Measurements from ENCODE around the gene CATSPER3.

Gene CATSPER3

DNA sequence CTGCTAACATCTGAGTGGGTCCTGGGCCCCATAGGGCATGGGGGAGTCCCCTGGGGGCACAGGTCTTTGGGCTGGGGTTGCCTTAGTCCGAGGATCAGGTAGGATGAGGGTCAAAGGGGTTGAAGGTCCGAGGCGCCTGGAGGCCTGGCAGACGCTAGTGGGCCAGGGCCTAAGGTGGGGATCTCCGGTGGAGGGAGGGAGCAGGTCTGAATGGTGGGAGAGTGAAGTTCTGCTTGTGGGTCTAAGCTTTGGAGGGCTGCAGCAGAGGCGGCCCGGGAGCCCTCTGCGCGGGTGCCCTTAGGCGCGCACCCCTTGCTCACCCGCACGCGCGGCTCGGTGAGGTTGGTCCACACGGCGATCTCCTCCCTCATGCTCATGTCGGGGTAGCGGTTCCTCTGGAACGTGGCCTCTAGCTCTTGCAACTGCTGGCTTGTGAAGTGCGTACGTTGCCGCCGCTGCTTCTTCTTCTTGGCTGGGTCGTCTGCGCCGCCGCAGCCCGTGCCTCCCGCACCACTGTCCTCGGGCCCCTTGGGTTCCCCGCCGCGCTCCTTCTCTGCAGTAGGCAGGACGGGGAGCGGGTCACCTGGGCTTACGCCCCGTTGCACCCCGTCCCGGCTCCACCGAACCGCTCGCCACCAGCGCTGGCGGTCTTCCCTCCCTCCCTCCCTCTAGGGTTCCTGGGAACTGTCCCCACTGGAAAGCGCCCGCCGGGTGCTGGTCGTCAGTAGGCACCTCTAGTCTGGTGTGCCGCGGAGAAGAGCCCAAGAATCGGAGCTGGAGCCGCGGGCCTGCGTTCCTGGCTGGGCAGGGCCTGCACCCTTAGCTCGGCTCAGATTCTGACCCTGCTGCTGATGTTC lies 63.5 kb downstream of the CATSPER3 start:
- DNase-seq: no peak

DNA sequence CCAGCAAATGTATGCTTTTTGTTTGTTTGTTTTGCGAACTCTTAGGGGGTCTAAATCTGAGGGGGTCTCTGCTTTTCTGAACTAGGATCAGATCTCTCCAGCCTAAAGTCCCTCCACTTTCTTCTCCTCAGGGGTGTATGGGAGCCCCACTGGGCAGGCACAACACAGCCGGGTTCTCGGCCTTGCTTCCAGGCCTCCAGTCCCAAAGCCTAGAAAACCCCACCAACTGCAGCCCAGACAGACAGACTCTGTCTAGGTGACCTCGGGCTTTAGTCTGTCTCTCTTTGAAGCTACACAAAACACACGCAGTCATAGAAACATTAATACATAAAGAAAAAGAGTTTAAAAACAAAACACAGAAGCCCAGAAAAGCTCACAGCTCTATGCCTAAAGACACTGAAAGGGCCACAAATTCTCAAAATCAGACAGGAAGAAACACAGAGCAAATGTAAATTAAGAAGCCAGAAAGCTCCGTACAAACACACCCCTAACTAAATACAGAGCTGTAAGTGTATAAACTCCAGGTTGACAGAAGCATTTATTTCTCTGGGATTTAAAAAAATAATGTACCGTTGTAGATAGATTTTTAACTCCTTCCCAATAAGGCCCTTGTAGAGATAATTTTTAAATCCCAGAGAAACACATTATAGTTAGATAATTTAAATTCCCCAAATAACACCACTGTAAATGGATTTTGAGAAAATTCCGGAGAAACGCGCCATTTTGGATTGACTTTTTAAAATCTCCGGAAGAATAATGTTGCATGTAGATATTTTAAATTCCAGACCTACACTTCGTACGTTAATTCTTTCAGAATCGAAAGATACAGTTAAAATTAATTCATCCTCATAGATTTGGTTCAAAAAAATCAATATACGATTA lies 64.3 kb downstream of the CATSPER3 start:
- DNase-seq: no peak

DNA sequence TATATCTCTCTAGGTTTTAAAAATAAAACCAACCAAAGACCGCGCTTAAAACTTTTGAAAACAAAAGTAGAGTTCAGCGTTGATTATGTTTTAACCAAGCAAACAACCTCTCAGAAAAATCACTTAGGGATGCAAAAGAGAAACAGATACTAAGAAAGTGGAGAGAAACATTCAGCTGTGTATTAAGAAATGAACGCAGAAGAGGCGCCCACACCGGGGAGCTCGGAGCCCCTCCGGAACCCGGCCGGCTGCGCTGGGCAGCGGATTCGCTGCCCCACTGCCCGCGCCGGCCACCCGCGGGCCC lies 64.9 kb downstream of the CATSPER3 start:
- DNase-seq: no peak

- DNase-seq: peak in 1 of 2 donors; percentile 41
Observed at GRCh38 chr5:135032999-135033861, 65.5 kb downstream of the CATSPER3 start.

GRCh38 chr5:135033901-135034235 lies 66.2 kb downstream of the CATSPER3 start, which contains the start of gene PITX1:
TSS of gene PITX1 (minus strand) at chr5:135034228. CDS start at chr5:135033881, 347 bp downstream.
- peak in 1 of 2 donors; percentile 23 for DNase-seq

DNA sequence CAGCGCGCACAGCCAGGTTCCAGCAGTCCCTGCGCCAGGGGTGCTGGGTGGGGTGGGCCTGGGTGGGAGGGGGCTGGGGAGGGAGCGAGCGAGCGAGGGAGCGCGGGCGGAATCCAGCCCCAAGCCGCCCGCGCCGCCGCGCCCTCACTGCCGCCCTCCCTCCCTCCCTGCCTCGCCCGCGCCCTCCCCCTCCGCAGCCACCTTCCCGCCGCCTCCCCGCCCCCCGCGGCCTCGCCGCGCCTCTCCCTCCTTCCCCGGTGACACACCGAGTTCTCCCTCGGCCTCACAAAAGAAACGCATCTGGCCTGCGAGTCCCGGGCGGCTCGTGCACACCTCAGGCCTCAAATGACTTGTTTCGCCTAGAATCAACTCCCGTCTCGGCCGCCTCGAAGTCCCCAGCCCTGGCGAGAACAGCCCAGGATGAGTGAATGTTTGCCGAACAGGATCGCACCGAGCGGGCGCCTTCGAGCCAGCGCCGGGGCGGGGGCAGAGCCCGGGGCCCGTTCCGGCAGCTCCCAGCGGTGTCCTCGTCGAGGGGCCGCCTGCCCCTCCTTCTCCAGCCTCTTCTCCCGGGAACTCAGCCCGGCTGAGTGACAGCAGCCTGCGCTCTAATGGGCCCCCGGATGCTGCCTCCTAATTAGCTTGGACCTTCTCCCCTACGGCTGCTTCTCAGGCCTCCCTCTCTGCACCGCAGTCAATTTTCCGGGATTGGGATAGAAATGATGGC lies 66.7 kb downstream of the CATSPER3 start:
- peak; percentile 31 to 57 for DNase-seq

DNA sequence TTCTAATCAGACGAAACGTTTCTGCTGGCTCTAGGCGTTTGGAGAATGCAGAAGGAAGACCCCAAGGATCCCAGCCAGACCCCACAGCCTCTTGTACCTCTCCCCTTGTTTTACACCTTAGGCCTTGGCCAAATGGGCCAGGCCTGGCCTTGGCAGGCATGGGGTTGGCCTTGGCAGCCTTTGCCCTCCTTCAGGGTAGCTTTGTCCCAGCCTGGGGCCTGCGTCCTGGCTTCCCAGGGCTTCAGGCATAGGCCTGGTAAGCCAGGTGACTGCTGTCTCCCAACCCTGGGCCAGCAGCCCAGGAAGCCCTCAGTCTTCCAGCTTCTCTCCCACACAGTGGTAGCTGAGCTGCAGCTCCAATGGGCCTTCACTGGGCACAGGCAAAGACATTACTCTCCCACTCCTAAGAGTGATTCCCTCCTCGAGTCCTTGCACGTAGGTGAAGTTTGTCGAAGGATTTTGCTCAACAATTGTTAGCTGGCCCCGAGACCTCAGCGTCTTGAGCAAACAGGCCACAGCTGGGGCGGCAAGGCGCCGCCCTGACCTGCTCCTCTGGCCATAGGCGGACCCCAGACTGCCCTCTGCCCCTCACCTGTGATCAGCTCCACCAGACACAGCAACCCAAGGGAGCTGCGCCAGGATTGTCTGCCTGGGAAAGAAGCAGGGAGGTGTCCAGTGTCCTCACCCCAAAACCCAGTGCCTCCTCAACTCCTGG lies 67.4 kb downstream of the CATSPER3 start:
- no peak for DNase-seq

- DNase-seq: no peak
Observed at GRCh38 chr5:135035678-135036030, 67.9 kb downstream of the CATSPER3 start.

DNA sequence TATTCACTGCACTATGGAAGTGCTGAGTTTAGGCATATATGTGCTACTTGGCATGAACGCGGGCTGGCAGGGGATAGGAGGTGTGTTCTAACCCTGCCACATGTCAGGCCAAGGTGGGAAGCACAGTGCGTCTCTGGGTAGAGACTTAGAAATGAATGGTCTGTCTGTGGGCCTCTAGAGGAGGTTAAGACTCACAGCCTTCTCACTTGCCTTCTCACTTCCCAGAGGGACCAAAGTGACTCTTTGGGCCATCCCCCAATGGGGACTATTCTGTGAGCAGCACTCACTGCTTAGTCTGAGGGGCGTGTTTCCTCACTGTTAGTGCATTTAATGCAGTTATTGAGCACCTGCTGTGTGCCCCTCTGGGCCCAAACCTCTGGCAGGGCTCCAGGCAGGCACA lies 68.7 kb downstream of the CATSPER3 start:
- no peak for DNase-seq

DNA sequence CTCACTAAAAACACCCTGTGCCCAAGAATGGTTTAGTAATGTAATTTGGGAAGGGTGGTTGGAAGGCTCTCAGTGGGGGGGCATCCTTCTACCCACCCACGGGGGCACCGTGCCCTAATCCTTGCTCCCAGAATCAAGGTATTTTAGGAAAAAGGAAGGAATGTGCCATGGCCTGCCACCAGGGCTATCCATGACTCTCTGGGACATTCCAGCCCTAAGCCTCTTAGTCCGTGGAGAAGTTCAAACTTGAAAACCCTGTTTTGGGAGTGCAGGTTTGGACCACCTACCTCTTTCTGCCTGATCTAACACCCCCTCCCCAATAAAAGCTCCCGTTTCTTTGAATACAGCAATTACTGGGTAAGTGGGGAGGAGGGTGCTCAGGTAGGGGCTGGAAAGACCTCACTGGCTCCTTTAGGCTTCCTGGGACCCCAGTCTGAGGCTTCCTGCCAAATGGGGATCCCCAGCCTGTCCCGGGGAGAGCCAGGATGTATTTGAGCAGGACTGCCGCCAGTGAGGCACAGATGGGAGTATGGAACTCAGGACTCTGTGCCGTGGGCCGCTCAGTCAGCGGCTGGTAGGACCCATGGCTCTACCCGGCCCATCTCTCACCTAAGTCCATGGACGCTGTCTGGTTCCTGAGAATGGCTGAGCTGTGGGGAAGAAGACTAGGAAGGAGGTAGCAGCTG lies 70.0 kb downstream of the CATSPER3 start:
- no peak for DNase-seq

DNA sequence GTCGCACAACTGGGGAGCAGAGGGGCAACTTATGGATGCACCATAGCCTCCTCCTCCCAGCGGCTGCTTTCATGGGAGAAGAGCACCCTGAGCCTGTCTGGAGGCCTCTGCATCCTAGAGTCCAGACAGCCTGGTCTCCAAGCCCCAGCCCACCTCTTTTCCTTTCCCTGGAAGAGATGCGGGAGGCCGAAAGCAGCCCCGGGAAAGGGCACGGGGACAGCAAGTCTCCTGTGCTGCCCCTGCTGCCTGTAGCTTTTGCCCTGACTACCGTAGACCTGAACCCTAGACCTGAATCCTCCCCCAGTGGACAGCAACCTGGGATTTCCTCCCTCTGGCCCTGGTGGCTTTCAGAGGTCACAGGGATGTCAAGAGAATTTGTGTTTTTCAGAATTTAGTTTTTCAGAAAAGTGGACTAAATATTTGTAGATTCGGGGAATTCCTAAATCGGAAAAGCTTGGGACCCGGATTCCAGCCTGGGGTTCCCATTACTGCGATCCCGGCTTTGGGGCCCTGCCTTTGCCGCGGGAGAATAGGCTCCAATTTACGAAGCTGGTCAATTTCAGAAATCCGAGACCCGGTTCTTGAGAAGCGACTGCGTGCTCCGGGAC lies 70.6 kb downstream of the CATSPER3 start:
- no peak for DNase-seq

GRCh38 chr5:135038813-135039270 lies 71.1 kb downstream of the CATSPER3 start:
- DNase-seq: no peak

DNA sequence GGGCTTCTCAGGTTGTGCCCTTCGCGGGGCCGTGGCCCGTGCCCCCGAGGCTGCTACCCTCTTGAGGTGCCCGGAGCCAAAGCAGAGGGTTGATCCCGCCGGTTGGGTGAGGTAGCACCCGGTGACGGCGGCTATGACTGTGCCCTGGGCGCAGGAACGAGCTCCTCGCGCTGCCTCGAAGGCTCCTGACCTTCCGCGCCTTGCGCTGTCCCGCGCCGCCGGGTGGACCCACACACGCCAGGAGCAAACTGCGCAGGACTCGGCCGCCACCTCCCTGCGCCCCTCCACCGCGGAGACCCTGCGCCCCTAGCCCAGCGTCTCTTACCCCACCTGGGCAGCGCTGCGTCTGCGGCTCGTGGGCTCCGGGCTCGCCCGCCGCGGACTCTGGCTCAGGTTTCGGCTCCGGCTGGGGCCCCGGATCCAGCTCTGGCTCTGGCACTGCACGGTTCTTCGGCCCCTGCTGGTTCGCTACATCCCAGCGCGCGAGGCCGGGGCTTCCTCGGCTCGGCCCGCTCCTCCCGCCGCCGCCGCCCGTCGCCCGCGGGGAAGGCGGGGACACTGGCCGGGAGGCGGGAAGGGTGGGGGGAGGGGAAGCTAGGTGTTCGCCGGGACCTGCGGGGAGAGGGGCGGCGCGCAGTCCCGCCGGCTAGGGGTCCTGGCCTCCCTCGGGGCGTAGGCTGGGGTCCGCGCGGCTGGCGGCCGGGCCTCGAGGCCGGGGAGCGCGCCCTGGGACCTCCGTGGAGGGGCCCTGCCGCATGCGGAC lies 71.7 kb downstream of the CATSPER3 start:
- DNase-seq: peak in 1 of 2 donors; percentile 30

GRCh38 chr5:135040034-135040332 lies 72.3 kb downstream of the CATSPER3 start:
- DNase-seq: no peak

- DNase-seq: peak in 1 of 2 donors; percentile 36
Observed at GRCh38 chr5:135040333-135041144, 72.8 kb downstream of the CATSPER3 start.

GRCh38 chr5:135041145-135041587 lies 73.5 kb downstream of the CATSPER3 start:
- DNase-seq: no peak

- no peak for DNase-seq
Observed at GRCh38 chr5:135041726-135042125, 74.0 kb downstream of the CATSPER3 start.

DNA sequence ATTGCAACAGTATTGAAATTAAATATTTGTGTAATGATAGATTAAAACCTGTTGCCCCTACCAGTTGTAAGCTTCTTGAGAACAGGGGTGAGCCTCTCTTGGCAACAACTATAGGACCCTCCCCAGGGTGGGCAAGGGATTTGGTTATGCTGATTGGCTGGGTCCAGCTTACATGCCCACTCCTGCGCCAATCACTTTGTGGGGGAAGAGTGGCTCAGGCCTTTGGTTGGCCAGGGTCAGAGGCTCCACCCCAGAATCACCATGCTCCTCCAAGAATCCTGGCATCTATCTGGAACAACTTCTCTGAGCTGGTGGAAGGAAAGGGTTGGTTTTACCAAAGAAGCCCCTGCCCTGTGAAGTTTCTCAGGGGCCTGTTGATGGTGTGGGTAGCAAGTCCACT lies 74.9 kb downstream of the CATSPER3 start:
- no peak for DNase-seq

DNA sequence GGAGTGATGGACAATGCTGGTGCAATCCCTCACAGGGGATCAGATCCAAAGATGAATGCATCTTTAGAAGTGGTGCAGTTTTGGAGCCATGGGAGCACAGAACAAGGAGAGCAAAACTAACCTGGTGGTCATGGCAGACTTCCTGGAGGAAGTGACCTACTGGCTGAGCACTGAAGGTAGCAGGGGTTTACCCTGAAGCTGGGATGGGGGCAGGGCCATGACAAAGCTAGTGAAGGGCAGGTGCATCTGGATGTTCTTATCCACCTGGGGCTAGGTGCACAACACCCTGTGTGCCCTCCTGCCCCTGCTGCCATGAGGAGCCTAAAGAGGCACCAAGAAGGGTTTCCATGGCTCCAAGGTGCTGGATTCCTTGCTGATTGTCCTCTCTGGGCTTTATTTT lies 77.8 kb downstream of the CATSPER3 start:
- DNase-seq: no peak
